Caco-2 (cell line): ENCODE data around the gene RAB11FIP5. TPM values are rescaled to one million over a fixed set of nuclear protein-coding genes. Genes with fewer than 3 reads are reported as not detected.

ENCODE experiments used
- BruUV-seq: library from RNA; stranded (reverse); fragments of 400-500 nt; replicated peaks from 2 replicates; lab custom pipeline; 2021; lab: Mats Ljungman, UMichigan
- CTCF ChIA-PET: fragments of 300-600 bp; sonication (Branson Sonifier 250); formaldehyde crosslinking; loops from one replicate; lab custom pipeline; 2022; ENCODE audit warnings: antibody characterized with exemption; lab: Charles Lee
- POLR2A ChIA-PET: fragments of 300-600 bp; sonication (Branson Sonifier 250); formaldehyde crosslinking; loops from one replicate; lab custom pipeline; 2022; ENCODE audit warnings: antibody characterized with exemption; lab: Charles Lee
- DNase-seq, 2 experiments: peaks; one replicate each; pipeline versions ENCODE4 v3.0.0 to v3.0.0-alpha.2; 2020 to 2022
- H3K27me3 ChIP-seq: replicated peaks from 2 replicates; pipeline ENCODE4 v1.6.0; 2011; ENCODE audit warnings: low read length; ENCODE audit not compliant: control insufficient read depth, insufficient read depth
- H3K36me3 ChIP-seq: 2 replicates; pipeline ENCODE4 v1.5.1; 2011; ENCODE audit warnings: low read length; ENCODE audit not compliant: control insufficient read depth, insufficient read depth
- H3K4me1 ChIP-seq: fragments of 250-450 bp; sonication (Bioruptor Pico); 2 replicates; pipeline ENCODE4 v1.5.1; 2020; ENCODE audit warnings: mild to moderate bottlenecking
- H3K4me3 ChIP-seq: 2 replicates; pipeline ENCODE4 v1.5.1; 2011; ENCODE audit warnings: low read depth, mild to moderate bottlenecking, control low read depth, low read length
- H3K9me3 ChIP-seq: fragments of 250-450 bp; sonication (Bioruptor Pico); 2 replicates; pipeline ENCODE4 v1.5.1; 2020; ENCODE audit warnings: mild to moderate bottlenecking, moderate library complexity
- H3K27ac Mint-ChIP-seq: one replicate; pipeline ENCODE4 v1.8.0; 2022; ENCODE audit warnings: mixed read lengths; ENCODE audit not compliant: unreplicated experiment
- H3K27me3 Mint-ChIP-seq: one replicate; pipeline ENCODE4 v1.8.0; 2022; ENCODE audit warnings: mixed read lengths; ENCODE audit not compliant: insufficient read depth, unreplicated experiment
- H3K36me3 Mint-ChIP-seq: one replicate; pipeline ENCODE4 v1.8.0; 2022; ENCODE audit warnings: mild to moderate bottlenecking, mixed read lengths; ENCODE audit not compliant: insufficient read depth, unreplicated experiment
- H3K4me1 Mint-ChIP-seq: one replicate; pipeline ENCODE4 v1.8.0; 2022; ENCODE audit warnings: low read depth, mixed read lengths; ENCODE audit not compliant: unreplicated experiment
- H3K4me3 Mint-ChIP-seq: one replicate; pipeline ENCODE4 v1.8.0; 2022; ENCODE audit warnings: mild to moderate bottlenecking, moderate library complexity, mixed read lengths; ENCODE audit not compliant: unreplicated experiment
- H3K9me3 Mint-ChIP-seq: one replicate; pipeline ENCODE4 v1.8.0; 2022; ENCODE audit warnings: mixed read lengths; ENCODE audit not compliant: unreplicated experiment
- intact Hi-C: fragments of 100-400 bp; cut with micrococcal nuclease; formaldehyde crosslinking; loops from one replicate; pipeline ENCODE4 v1.10.0; 2022; ENCODE audit not compliant: unreplicated experiment
- total RNA-seq: library from RNA; stranded (reverse); gene quantifications from 2 replicates; pipeline ENCODE4 v1.2.3, GENCODE V29; 2022
- TF ChIP-seq, protein P1 (sequence below), 2 experiments: fragments of 200-600 bp in 1 of 2; IDR thresholded peaks; 1 replicate in 1 of 2; 2 replicates in 1 of 2; pipeline versions ENCODE4 v1.5.1 to v1.8.0; 2011 to 2022; ENCODE audit warnings: antibody characterized with exemption in 1 of 2, control low read depth in 1 of 2, inconsistent platforms in 1 of 2, low read depth in 1 of 2, low read length in 1 of 2, mild to moderate bottlenecking in 1 of 2, moderate library complexity in 1 of 2; ENCODE audit not compliant: insufficient read depth in 1 of 2, severe bottlenecking in 1 of 2, unreplicated experiment in 1 of 2

The RAB11FIP5 gene
- total RNA-seq, 1 experiment from 2014 or later, result 17.3 TPM

DNA sequence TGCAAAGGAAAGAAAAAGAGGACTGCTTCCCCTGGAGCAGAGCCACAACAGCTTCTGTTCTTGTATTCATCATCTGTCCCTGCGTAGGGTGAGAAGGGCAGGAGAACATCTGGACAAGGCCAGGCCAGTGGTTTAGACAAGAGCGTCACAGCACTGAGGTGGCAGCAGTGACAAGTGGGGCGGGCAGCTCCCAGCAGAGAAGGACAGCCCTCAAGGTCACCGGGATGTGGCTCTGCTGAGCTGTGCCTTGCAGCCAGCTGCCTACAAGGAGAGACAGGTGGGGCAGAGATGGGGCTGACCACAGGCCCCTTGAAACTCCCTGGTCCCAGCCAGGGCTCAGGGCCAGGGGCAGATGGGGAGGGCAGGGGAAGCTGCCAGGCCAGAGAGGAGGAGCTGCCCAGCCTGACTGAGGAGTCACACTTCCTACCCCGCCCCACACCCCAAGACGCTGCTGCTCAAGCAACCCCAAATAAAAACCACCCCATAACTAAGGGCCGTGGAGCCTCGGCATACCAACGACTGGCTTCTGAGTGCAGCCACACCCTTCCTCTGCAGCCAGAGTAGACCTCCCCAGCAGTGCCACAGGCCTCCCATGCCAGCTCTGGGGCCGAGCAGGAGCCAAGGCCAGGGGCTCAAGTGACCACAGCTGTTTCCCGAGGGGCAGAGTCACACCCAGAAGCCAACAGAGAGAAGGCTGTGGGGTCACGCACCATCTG, 5.4 kb downstream of the RAB11FIP5 start:
- BruUV-seq, result no TSS peak
- DNase-seq, result no peak
- no peak overlapping the region for H3K4me3 ChIP-seq
- Mint-ChIP-seq H3K4me3 (no peak overlapping the region), H3K36me3 (peaks cover 6% of the 10 kb centered on the region), H3K27ac (no peak overlapping the region), H3K27me3 (no peaks in the 10 kb centered on the region), H3K4me1 (peaks cover 15% of the 10 kb centered on the region), H3K9me3 (no peaks in the 10 kb centered on the region)
- ChIA-PET CTCF (no interaction called here), POLR2A (no interaction called here)
- H3K27me3 ChIP-seq, result no peaks in the 10 kb centered on the region
- peaks cover 13% of the 10 kb centered on the region for H3K4me1 ChIP-seq
- H3K9me3 ChIP-seq, result no peaks in the 10 kb centered on the region
- H3K36me3 ChIP-seq, result no peaks in the 10 kb centered on the region; the same call in 1 of the 2 replicates
- TF ChIP-seq, protein P1, sequence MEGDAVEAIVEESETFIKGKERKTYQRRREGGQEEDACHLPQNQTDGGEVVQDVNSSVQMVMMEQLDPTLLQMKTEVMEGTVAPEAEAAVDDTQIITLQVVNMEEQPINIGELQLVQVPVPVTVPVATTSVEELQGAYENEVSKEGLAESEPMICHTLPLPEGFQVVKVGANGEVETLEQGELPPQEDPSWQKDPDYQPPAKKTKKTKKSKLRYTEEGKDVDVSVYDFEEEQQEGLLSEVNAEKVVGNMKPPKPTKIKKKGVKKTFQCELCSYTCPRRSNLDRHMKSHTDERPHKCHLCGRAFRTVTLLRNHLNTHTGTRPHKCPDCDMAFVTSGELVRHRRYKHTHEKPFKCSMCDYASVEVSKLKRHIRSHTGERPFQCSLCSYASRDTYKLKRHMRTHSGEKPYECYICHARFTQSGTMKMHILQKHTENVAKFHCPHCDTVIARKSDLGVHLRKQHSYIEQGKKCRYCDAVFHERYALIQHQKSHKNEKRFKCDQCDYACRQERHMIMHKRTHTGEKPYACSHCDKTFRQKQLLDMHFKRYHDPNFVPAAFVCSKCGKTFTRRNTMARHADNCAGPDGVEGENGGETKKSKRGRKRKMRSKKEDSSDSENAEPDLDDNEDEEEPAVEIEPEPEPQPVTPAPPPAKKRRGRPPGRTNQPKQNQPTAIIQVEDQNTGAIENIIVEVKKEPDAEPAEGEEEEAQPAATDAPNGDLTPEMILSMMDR (IDR thresholded peaks at IDR 0.05; ENCODE audit: insufficient read depth in 1 of 2, low read depth in 1 of 2, low read length in 1 of 2, severe bottlenecking in 1 of 2, unreplicated experiment in 1 of 2), result no peak
- intact Hi-C loops, result no loop called here

DNA sequence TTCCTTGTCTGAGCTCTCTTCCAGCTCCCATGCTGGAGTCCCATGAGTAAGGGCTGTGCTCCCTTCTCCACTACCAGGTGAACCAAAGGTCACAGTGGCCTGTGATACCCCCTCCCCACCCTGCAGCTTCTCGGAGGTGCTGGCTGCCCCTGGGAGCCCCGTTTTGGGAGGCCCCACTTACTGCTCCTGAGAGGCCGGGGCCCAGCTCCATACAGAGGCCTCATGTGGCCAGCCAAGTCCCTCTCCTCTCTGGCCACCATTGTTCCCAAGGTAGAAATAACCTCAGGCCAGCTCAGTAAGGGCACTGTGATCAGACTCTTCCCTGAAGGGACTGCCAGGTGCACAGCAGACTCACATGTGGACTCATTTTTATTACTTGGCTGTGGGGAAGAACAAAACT, 6.0 kb downstream of the RAB11FIP5 start:
- no peak overlapping the region for H3K4me3 ChIP-seq
- TF ChIP-seq, protein P1 (IDR thresholded peaks at IDR 0.05; ENCODE audit: insufficient read depth in 1 of 2, low read depth in 1 of 2, low read length in 1 of 2, severe bottlenecking in 1 of 2, unreplicated experiment in 1 of 2), result no peak
- H3K27me3 ChIP-seq, result no peaks in the 10 kb centered on the region
- H3K4me1 Mint-ChIP-seq, result peaks cover 15% of the 10 kb centered on the region
- no peaks in the 10 kb centered on the region; the same call in 1 of the 2 replicates for H3K36me3 ChIP-seq
- no peaks in the 10 kb centered on the region for H3K9me3 ChIP-seq
- intact Hi-C loops, result no loop called here
- no peak overlapping the region for H3K4me3 Mint-ChIP-seq
- no peaks in the 10 kb centered on the region for H3K9me3 Mint-ChIP-seq
- no peak overlapping the region for H3K27ac Mint-ChIP-seq
- ChIA-PET CTCF (no interaction called here), POLR2A (no interaction called here)
- H3K4me1 ChIP-seq, result peaks cover 13% of the 10 kb centered on the region
- BruUV-seq, result no TSS peak
- no peaks in the 10 kb centered on the region for H3K27me3 Mint-ChIP-seq
- peaks cover 1% of the 10 kb centered on the region for H3K36me3 Mint-ChIP-seq
- DNase-seq, result no peak

- ChIA-PET CTCF (no interaction called here), POLR2A (no interaction called here)
- no peaks in the 10 kb centered on the region for H3K27me3 ChIP-seq
- no peak overlapping the region for H3K4me3 Mint-ChIP-seq
- H3K4me1 ChIP-seq, result peaks cover under 1% of the 10 kb centered on the region
- no peaks in the 10 kb centered on the region for H3K27me3 Mint-ChIP-seq
- H3K4me3 ChIP-seq, result no peak overlapping the region
- H3K9me3 ChIP-seq, result no peaks in the 10 kb centered on the region
- no peak overlapping the region for H3K27ac Mint-ChIP-seq
- no peak for DNase-seq
- no TSS peak for BruUV-seq
- TF ChIP-seq, protein P1 (IDR thresholded peaks at IDR 0.05; ENCODE audit: insufficient read depth in 1 of 2, low read depth in 1 of 2, low read length in 1 of 2, severe bottlenecking in 1 of 2, unreplicated experiment in 1 of 2), result no peak
- no peaks in the 10 kb centered on the region for H3K9me3 Mint-ChIP-seq
- H3K36me3 Mint-ChIP-seq, result no peaks in the 10 kb centered on the region
- H3K4me1 Mint-ChIP-seq, result peaks cover 9% of the 10 kb centered on the region
- no peaks in the 10 kb centered on the region; the same call in 1 of the 2 replicates for H3K36me3 ChIP-seq
- intact Hi-C loops, result no loop called here
Measured at GRCh38 chr2:73105511-73105971, 7.2 kb downstream of the RAB11FIP5 start.
